ENCODE results near the gene DMPK. TPM values are rescaled to one million over a fixed set of nuclear protein-coding genes. Genes with fewer than 3 reads are reported as not detected.

The DMPK gene
- total and polyA plus RNA-seq, 4 experiments from 2014 or later = 1.3 to 32.9 (median 30.8) TPM; not detected in 1

DNA sequence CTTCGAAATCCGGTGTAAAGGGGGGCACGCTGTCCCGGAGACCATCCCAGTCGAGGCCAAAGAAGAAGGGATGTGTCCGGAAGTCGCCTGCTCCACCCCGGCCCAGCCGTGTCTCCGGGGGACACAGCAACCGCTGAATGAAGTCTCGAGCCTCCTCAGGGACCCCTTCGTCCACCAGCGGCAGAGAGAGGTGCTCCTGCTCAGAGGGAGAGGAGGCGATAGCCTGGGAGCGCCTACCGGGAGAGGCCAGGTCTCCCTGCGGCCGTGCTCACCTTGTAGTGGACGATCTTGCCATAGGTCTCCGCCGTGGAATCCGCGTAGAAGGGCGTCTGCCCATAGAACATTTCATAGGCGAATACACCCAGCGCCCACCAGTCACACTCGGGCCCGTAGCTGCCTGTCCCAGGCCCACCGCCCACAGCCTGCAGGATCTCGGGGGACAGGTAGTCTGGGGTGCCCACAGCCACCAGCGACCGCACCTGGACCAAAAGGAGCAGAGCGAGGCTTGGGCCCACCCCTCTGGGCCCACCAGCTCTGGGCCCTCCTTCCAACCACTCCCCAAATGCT is 4.8 kb downstream of the DMPK start:
- peaks cover 4 to 14% of the 10 kb centered on the region in 2 donors for H3K27me3 Mint-ChIP-seq
- ChIA-PET CTCF (ENCODE audit: partially characterized antibody) (interaction anchor here (1.1 kb wide), 1 partner anchor 22 kb away, joined by 4 read pairs; no protein-coding TSS in a partner anchor), POLR2A (ENCODE audit: partially characterized antibody) (no interaction called here)
- no peaks in the 10 kb centered on the region for H3K9me3 ChIP-seq (ENCODE audit: control insufficient read depth in 1 of 2, low read length in 2 of 2)
- no peak overlapping the region for H3K27ac ChIP-seq (ENCODE audit: low read depth, low read length)
- no peaks in the 10 kb centered on the region for H3K9me3 Mint-ChIP-seq
- peaks cover 7% of the 10 kb centered on the region in 2 donors for H3K36me3 Mint-ChIP-seq
- H3K4me1 ChIP-seq (ENCODE audit: insufficient read depth, low read length) = peaks cover 20% of the 10 kb centered on the region
- DNase-seq = no peak
- no peak overlapping the region for H3K27ac Mint-ChIP-seq
- peaks cover 12 to 26% (median 18%) of the 10 kb centered on the region in 4 donors for H3K4me1 Mint-ChIP-seq
- H3K27me3 ChIP-seq (ENCODE audit: insufficient read depth, low read length) = peaks cover 13% of the 10 kb centered on the region
- H3K4me3 ChIP-seq (ENCODE audit: low read length in 2 of 2) = no peak overlapping the region
- H3K36me3 ChIP-seq (ENCODE audit: insufficient read depth, low read length) = no peaks in the 10 kb centered on the region
- intact Hi-C loops (cut with micrococcal nuclease) = no loop called here
- no peak overlapping the region for H3K4me3 Mint-ChIP-seq

DNA sequence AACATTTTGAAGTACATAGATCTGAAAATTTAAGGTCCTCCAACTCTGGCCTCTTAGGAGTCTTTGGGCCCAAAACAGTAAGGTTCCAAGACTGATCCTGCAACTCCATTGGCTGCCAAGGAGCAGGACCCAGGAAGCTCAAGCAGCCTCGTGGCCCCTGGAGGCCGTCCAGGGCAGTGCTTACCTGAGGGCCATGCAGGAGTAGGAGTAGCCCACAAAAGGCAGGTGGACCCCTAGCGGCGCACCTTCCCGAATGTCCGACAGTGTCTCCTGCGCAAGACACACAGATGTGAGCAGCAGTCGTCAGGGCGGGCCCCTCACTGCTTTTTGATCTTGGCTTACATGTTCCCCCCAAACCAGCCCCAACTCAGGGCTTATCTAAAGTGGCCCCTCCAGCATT is 7.5 kb downstream of the DMPK start:
- no peaks in the 10 kb centered on the region for H3K36me3 ChIP-seq (ENCODE audit: insufficient read depth, low read length)
- H3K4me1 ChIP-seq (ENCODE audit: insufficient read depth, low read length) = peaks cover 26% of the 10 kb centered on the region
- H3K9me3 ChIP-seq (ENCODE audit: control insufficient read depth in 1 of 2, low read length in 2 of 2) = no peaks in the 10 kb centered on the region
- H3K27ac Mint-ChIP-seq = no peak overlapping the region
- H3K4me3 ChIP-seq (ENCODE audit: low read length in 2 of 2) = no peak overlapping the region
- peaks cover 2 to 15% of the 10 kb centered on the region in 2 donors for H3K27me3 Mint-ChIP-seq
- CTCF ChIA-PET (ENCODE audit: partially characterized antibody) = no interaction called here
- peaks cover 0 to 3% (median 0%) of the 10 kb centered on the region in 8 donors for H3K9me3 Mint-ChIP-seq
- H3K36me3 Mint-ChIP-seq = peaks cover 7 to 9% of the 10 kb centered on the region in 2 donors
- DNase-seq = no peak
- H3K27ac ChIP-seq (ENCODE audit: low read depth, low read length) = no peak overlapping the region
- POLR2A ChIA-PET (ENCODE audit: partially characterized antibody) = no interaction called here
- peaks cover 9 to 35% (median 14%) of the 10 kb centered on the region in 4 donors for H3K4me1 Mint-ChIP-seq
- peaks cover 6% of the 10 kb centered on the region for H3K27me3 ChIP-seq (ENCODE audit: insufficient read depth, low read length)
- H3K4me3 Mint-ChIP-seq = no peak overlapping the region
- intact Hi-C loops (cut with micrococcal nuclease) = loop anchor here (5.0 kb wide), 1 partner anchor 243 kb away; no protein-coding TSS in a partner anchor

DNA sequence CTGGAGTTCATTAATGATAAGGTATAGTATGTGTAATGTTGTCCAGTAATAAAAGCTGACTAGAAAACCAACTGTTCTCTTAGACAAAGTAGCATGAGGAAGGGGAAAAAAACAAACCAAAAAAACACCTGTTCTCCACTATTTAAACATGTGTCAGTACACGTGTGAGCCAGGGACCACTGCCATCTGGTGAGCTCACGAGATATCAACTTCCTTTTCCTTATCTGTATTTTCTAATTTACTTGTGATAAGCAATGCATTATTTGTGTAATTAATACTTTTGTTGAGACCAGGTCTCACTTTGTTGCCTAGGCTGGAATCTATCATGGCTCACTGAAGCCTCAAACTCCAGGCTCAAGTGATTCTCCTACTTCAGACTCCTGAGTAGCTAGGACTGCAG is 8.9 kb downstream of the DMPK start:
- CTCF ChIA-PET (ENCODE audit: partially characterized antibody) = interaction anchor here (1.0 to 2.5 kb wide), 3 partner anchors 26 to 86 kb away, joined by 3 to 30 read pairs (median 4); no protein-coding TSS in a partner anchor
- Mint-ChIP-seq H3K27ac (peak overlapping the region in 1 of 7 donors; percentile 29), H3K27me3 (peaks cover 1 to 6% of the 10 kb centered on the region in 2 donors), H3K4me3 (no peak overlapping the region), H3K9me3 (peaks cover 0 to 3% (median 0%) of the 10 kb centered on the region in 8 donors), H3K4me1 (peaks cover 1 to 31% (median 5%) of the 10 kb centered on the region in 4 donors), H3K36me3 (peaks cover 0 to 4% of the 10 kb centered on the region in 2 donors)
- Histone ChIP-seq H3K27me3 (ENCODE audit: insufficient read depth, low read length) (no peaks in the 10 kb centered on the region), H3K36me3 (ENCODE audit: insufficient read depth, low read length) (no peaks in the 10 kb centered on the region), H3K4me3 (ENCODE audit: low read length in 2 of 2) (no peak overlapping the region), H3K27ac (ENCODE audit: low read depth, low read length) (no peak overlapping the region), H3K4me1 (ENCODE audit: insufficient read depth, low read length) (peaks cover 17% of the 10 kb centered on the region), H3K9me3 (ENCODE audit: control insufficient read depth in 1 of 2, low read length in 2 of 2) (no peaks in the 10 kb centered on the region)
- DNase-seq = no peak
- intact Hi-C loops (cut with micrococcal nuclease) = loop anchor here (5.0 kb wide), 1 partner anchor 244 kb away; no protein-coding TSS in a partner anchor
- POLR2A ChIA-PET (ENCODE audit: partially characterized antibody) = interaction anchor here (0.8 to 6.9 kb wide), 4 partner anchors 14 to 41 kb away, joined by 3 to 84 read pairs (median 6); partner anchors contain the start of gene DMWD

DNA sequence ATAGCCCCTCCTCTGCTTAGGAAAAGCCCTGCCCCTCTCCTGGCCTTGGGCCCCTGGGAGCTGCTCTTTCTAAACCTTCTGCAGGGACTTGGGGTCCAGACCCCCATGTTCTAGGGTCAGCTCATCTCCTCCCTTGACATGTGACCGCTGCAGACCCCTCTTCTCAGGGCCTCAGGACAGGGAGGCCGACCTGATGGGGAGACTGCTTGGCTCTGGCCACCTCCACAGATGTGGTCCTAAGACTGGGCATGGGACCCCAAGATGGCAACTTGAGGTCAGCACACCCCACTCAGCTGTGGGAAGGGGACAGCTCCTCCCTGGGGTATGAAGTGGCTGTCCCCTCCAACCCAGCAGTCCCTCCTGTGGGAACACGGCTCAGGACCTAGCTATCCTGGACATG is 9.4 kb downstream of the DMPK start:
- no peak overlapping the region for H3K4me3 Mint-ChIP-seq
- H3K27ac Mint-ChIP-seq = no peak overlapping the region
- H3K9me3 Mint-ChIP-seq = peaks cover 0 to 3% (median 0%) of the 10 kb centered on the region in 8 donors
- no peaks in the 10 kb centered on the region for H3K27me3 ChIP-seq (ENCODE audit: insufficient read depth, low read length)
- CTCF ChIA-PET (ENCODE audit: partially characterized antibody) = interaction anchor here (1.0 to 2.5 kb wide), 4 partner anchors 19 to 86 kb away, joined by 3 to 30 read pairs (median 4); no protein-coding TSS in a partner anchor
- H3K36me3 Mint-ChIP-seq = peaks cover 0 to 4% of the 10 kb centered on the region in 2 donors
- intact Hi-C loops (cut with micrococcal nuclease) = loop anchor here (5.0 kb wide), 1 partner anchor 244 kb away; no protein-coding TSS in a partner anchor
- H3K9me3 ChIP-seq (ENCODE audit: control insufficient read depth in 1 of 2, low read length in 2 of 2) = no peaks in the 10 kb centered on the region
- H3K4me1 ChIP-seq (ENCODE audit: insufficient read depth, low read length) = peaks cover 19% of the 10 kb centered on the region
- no peak overlapping the region for H3K27ac ChIP-seq (ENCODE audit: low read depth, low read length)
- peaks cover 1 to 6% of the 10 kb centered on the region in 2 donors for H3K27me3 Mint-ChIP-seq
- POLR2A ChIA-PET (ENCODE audit: partially characterized antibody) = interaction anchor here (0.8 to 6.9 kb wide), 4 partner anchors 15 to 41 kb away, joined by 3 to 84 read pairs (median 6); partner anchors contain the start of gene DMWD
- DNase-seq = no peak
- no peak overlapping the region for H3K4me3 ChIP-seq (ENCODE audit: low read length in 2 of 2)
- peaks cover 1 to 30% (median 5%) of the 10 kb centered on the region in 4 donors for H3K4me1 Mint-ChIP-seq
- H3K36me3 ChIP-seq (ENCODE audit: insufficient read depth, low read length) = no peaks in the 10 kb centered on the region

DNA sequence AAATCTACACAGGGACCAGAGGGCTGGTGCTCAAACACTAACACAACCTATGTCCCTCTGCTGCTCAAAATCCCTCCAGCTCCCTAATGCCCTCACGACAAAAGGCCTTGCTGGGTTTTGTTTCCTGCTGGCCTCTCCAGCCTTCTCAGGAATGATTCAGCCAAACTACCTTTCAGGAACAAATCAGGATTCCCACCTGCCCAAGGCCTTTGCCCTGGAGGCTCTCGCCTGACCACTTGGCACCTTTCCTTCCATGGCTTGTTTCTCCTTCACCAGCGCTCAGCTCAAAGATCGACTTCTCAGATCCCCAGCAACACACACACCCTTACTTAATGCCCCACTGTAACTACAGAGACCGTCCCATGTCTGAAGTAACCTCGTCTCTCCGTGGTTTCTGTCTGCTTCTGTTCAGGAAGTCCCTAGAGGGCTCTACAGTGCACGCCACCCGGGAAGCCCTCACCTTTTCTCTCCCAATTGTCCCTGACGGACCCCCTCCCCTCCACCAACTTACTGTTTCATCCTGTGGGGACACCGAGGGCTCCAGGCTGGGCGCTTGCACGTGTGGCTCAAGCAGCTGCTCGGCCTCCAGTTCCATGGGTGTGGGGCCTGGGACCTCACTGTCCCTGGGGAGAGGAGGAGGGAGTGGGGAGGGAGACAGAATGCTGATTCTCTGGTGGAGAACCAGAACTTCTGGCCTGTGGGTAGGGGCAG is 10.0 kb downstream of the DMPK start:
- Histone ChIP-seq H3K4me1 (ENCODE audit: insufficient read depth, low read length) (peaks cover 22% of the 10 kb centered on the region), H3K4me3 (ENCODE audit: low read length in 2 of 2) (no peak overlapping the region), H3K36me3 (ENCODE audit: insufficient read depth, low read length) (no peaks in the 10 kb centered on the region), H3K27me3 (ENCODE audit: insufficient read depth, low read length) (no peaks in the 10 kb centered on the region), H3K9me3 (ENCODE audit: control insufficient read depth in 1 of 2, low read length in 2 of 2) (no peaks in the 10 kb centered on the region), H3K27ac (ENCODE audit: low read depth, low read length) (no peak overlapping the region)
- Mint-ChIP-seq H3K9me3 (peaks cover 0 to 3% (median 0%) of the 10 kb centered on the region in 8 donors), H3K36me3 (peaks cover 0 to 4% of the 10 kb centered on the region in 2 donors), H3K27me3 (peaks cover 1 to 6% of the 10 kb centered on the region in 2 donors), H3K4me3 (peak overlapping the region in 5 of 8 donors; percentile 9 to 43 (median 24)), H3K27ac (peak overlapping the region in 2 of 7 donors; percentile 1 to 84), H3K4me1 (peaks cover 1 to 30% (median 5%) of the 10 kb centered on the region in 4 donors)
- ChIA-PET CTCF (ENCODE audit: partially characterized antibody) (interaction anchor here (1.3 to 2.5 kb wide), 2 partner anchors 19 to 27 kb away, joined by 3 to 30 read pairs; no protein-coding TSS in a partner anchor), POLR2A (ENCODE audit: partially characterized antibody) (interaction anchor here (0.8 to 6.9 kb wide), 5 partner anchors 10 to 42 kb away, joined by 3 to 84 read pairs (median 4); partner anchors contain the start of genes DMPK and DMWD)
- intact Hi-C loops (cut with micrococcal nuclease) = loop anchor here (5.0 kb wide), 1 partner anchor 245 kb away; no protein-coding TSS in a partner anchor
- no peak for DNase-seq

DNA sequence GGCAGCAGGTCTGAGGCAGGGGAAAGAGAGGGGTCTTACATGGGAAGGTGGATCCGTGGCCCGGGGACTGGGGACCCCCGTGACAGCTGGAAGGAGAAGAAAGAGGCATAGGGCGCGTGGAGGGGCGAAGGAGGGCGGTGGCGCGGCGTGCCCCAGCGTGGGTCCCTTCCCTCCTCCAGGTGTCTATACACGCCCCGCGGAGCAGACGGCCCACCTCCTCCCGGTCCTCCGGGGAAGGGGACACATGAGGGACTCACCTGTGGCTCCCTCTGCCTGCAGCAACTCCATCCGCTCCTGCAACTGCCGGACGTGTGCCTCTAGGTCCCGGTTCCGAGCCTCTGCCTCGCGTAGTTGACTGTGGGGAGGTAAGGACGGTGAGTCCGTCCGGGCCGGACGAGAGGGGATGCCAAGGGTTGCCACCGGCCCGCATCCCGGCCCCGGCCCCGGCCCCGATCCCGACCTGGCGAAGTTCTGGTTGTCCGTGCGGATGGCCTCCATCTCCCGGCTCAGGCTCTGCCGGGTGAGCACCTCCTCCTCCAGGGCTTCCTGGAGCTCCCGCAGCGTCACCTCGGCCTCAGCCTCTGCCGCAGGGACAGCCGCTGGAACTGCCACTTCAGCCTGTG is 10.9 kb downstream of the DMPK start:
- no peaks in the 10 kb centered on the region for H3K36me3 ChIP-seq (ENCODE audit: insufficient read depth, low read length)
- no peaks in the 10 kb centered on the region for H3K9me3 ChIP-seq (ENCODE audit: control insufficient read depth in 1 of 2, low read length in 2 of 2)
- H3K4me1 ChIP-seq (ENCODE audit: insufficient read depth, low read length) = peaks cover 22% of the 10 kb centered on the region
- DNase-seq = no peak
- H3K27me3 Mint-ChIP-seq = peaks cover 1 to 6% of the 10 kb centered on the region in 2 donors
- intact Hi-C loops (cut with micrococcal nuclease) = loop anchor here (2.0 to 5.0 kb wide), 2 partner anchors 79 to 246 kb away; partner anchors contain the start of gene QPCTL
- CTCF ChIA-PET (ENCODE audit: partially characterized antibody) = interaction anchor here (0.6 to 5.3 kb wide), 7 partner anchors 8 to 318 kb away, joined by 3 to 238 read pairs (median 5); partner anchors contain the start of genes DMWD and SYMPK
- peaks cover 0 to 3% (median 0%) of the 10 kb centered on the region in 8 donors for H3K9me3 Mint-ChIP-seq
- H3K27ac Mint-ChIP-seq = peak overlapping the region in 1 of 7 donors; percentile 93
- peaks cover 1 to 30% (median 5%) of the 10 kb centered on the region in 4 donors for H3K4me1 Mint-ChIP-seq
- no peak overlapping the region for H3K27ac ChIP-seq (ENCODE audit: low read depth, low read length)
- POLR2A ChIA-PET (ENCODE audit: partially characterized antibody) = interaction anchor here (1.2 to 6.9 kb wide), 6 partner anchors 8 to 92 kb away, joined by 3 to 84 read pairs (median 21); partner anchors contain the start of genes DMPK, DMWD and SYMPK
- peaks cover 0 to 4% of the 10 kb centered on the region in 2 donors for H3K36me3 Mint-ChIP-seq
- H3K4me3 ChIP-seq (ENCODE audit: low read length in 2 of 2) = no peak overlapping the region
- H3K4me3 Mint-ChIP-seq = peak overlapping the region in 7 of 8 donors; percentile 25 to 52 (median 41)
- no peaks in the 10 kb centered on the region for H3K27me3 ChIP-seq (ENCODE audit: insufficient read depth, low read length)

Measured in CD4-positive, alpha-beta memory T cell (primary cell).